Measurements from ENCODE around the gene SLIT3. TPM values are rescaled to one million over a fixed set of nuclear protein-coding genes. Genes with fewer than 3 reads are reported as not detected.

SLIT3 gene
- total and polyA plus RNA-seq, 2 donors from 2014 or later = 14.5 to 54.1 TPM

- TF ChIP-seq CTCF (IDR thresholded peaks at IDR 0.05; ENCODE audit: borderline replicate concordance, extremely low read depth, insufficient read depth) = no peak
- no peak for FAIRE-seq
- peak in 1 of 5 donors; percentile 73 for DNase-seq
- Histone ChIP-seq H3K4me3 (ENCODE audit: low read length in 3 of 3) (no peak overlapping the region), H3K27ac (ENCODE audit: low read depth in 2 of 2, low read length in 2 of 2) (no peak overlapping the region), H3K9me3 (ENCODE audit: control insufficient read depth in 2 of 3, insufficient read depth in 1 of 3, low read length in 3 of 3) (no peaks in the 10 kb centered on the region), H3K9ac (ENCODE audit: low read length in 3 of 3) (no peak overlapping the region), H3K4me1 (ENCODE audit: control insufficient read depth in 2 of 3, insufficient read depth in 2 of 3, low read depth in 1 of 3, low read length in 3 of 3) (no peaks in the 10 kb centered on the region), H3K27me3 (ENCODE audit: control insufficient read depth, insufficient read depth, low read length) (no peaks in the 10 kb centered on the region), H3K36me3 (ENCODE audit: control insufficient read depth in 2 of 3, insufficient read depth in 3 of 3, low read length in 3 of 3) (no peaks in the 10 kb centered on the region)
- intact Hi-C loops (cut with DNase I) = no loop called here
Measured at GRCh38 chr5:168885324-168886120, 415.4 kb downstream of the SLIT3 start.

- TF ChIP-seq CTCF (IDR thresholded peaks at IDR 0.05; ENCODE audit: borderline replicate concordance, extremely low read depth, insufficient read depth) = no peak
- FAIRE-seq = no peak
- intact Hi-C loops (cut with DNase I) = no loop called here
Measured at GRCh38 chr5:168883991-168884390, 416.9 kb downstream of the SLIT3 start.

GRCh38 chr5:168883281-168883741, 417.6 kb downstream of the SLIT3 start:
- H3K9ac ChIP-seq (ENCODE audit: low read length in 3 of 3) = no peak overlapping the region
- no peak overlapping the region for H3K4me3 ChIP-seq (ENCODE audit: low read length in 3 of 3)
- H3K4me1 ChIP-seq (ENCODE audit: control insufficient read depth in 2 of 3, insufficient read depth in 2 of 3, low read depth in 1 of 3, low read length in 3 of 3) = no peaks in the 10 kb centered on the region
- peak in 2 of 5 donors; percentile 49 to 73 for DNase-seq
- intact Hi-C loops (cut with DNase I) = no loop called here
- H3K36me3 ChIP-seq (ENCODE audit: control insufficient read depth in 2 of 3, insufficient read depth in 3 of 3, low read length in 3 of 3) = no peaks in the 10 kb centered on the region
- TF ChIP-seq CTCF (IDR thresholded peaks at IDR 0.05; ENCODE audit: borderline replicate concordance, extremely low read depth, insufficient read depth) = no peak
- H3K27me3 ChIP-seq (ENCODE audit: control insufficient read depth, insufficient read depth, low read length) = no peaks in the 10 kb centered on the region
- FAIRE-seq = no peak
- H3K9me3 ChIP-seq (ENCODE audit: control insufficient read depth in 2 of 3, insufficient read depth in 1 of 3, low read length in 3 of 3) = no peaks in the 10 kb centered on the region
- no peak overlapping the region for H3K27ac ChIP-seq (ENCODE audit: low read depth in 2 of 2, low read length in 2 of 2)

More at GRCh38 chr5:168883991-168884390, 416.9 kb downstream of the SLIT3 start:
- Histone ChIP-seq H3K9me3 (ENCODE audit: control insufficient read depth in 2 of 3, insufficient read depth in 1 of 3, low read length in 3 of 3) (no peaks in the 10 kb centered on the region), H3K4me3 (ENCODE audit: low read length in 3 of 3) (no peak overlapping the region), H3K9ac (ENCODE audit: low read length in 3 of 3) (no peak overlapping the region), H3K27ac (ENCODE audit: low read depth in 2 of 2, low read length in 2 of 2) (no peak overlapping the region), H3K36me3 (ENCODE audit: control insufficient read depth in 2 of 3, insufficient read depth in 3 of 3, low read length in 3 of 3) (no peaks in the 10 kb centered on the region), H3K27me3 (ENCODE audit: control insufficient read depth, insufficient read depth, low read length) (no peaks in the 10 kb centered on the region), H3K4me1 (ENCODE audit: control insufficient read depth in 2 of 3, insufficient read depth in 2 of 3, low read depth in 1 of 3, low read length in 3 of 3) (no peaks in the 10 kb centered on the region)
- no peak for DNase-seq
